Fibroblast of lung (primary cell): Measurements from ENCODE around the gene FGF14. TPM values are rescaled to one million over a fixed set of nuclear protein-coding genes. Genes with fewer than 3 reads are reported as not detected.

ENCODE experiments used
- DNase-seq, 2 donors: peaks; one replicate each; pipeline versions ENCODE4 v3.0.0 to v3.0.0-alpha.2; 2010; ENCODE audit warnings: low read depth in 2 of 2
- H2AFZ ChIP-seq: 2 replicates; pipeline ENCODE4 v1.5.1; 2012; ENCODE audit warnings: low read length, control low read depth, inconsistent platforms
- H3K27ac ChIP-seq: 2 replicates; pipeline ENCODE4 v1.5.1; 2011; ENCODE audit warnings: low read length, control low read depth; ENCODE audit not compliant: insufficient read depth
- H3K27me3 ChIP-seq: 2 replicates; pipeline ENCODE4 v1.5.1; 2011; ENCODE audit warnings: mild to moderate bottlenecking, low read length; ENCODE audit not compliant: control insufficient read depth, insufficient read depth
- H3K36me3 ChIP-seq: 2 replicates; pipeline ENCODE4 v1.5.1; 2011; ENCODE audit warnings: low read length; ENCODE audit not compliant: control insufficient read depth, insufficient read depth
- H3K4me1 ChIP-seq: 2 replicates; pipeline ENCODE4 v1.5.1; 2011; ENCODE audit warnings: low read length; ENCODE audit not compliant: control insufficient read depth, insufficient read depth; ENCODE audit errors: extremely low read depth
- H3K4me2 ChIP-seq: 2 replicates; pipeline ENCODE4 v1.5.1; 2011; ENCODE audit warnings: low read length, control low read depth; ENCODE audit not compliant: insufficient read depth; ENCODE audit errors: extremely low read depth
- H3K4me3 ChIP-seq, 4 experiments: fragments of 200-600 bp in 1 of 4; sonication (generic) in 1 of 4; replicated peaks in 1 of 4; 2 replicates each; pipeline ENCODE4 v1.5.1; 2011 to 2016; ENCODE audit warnings: low read length in 4 of 4, low read depth in 3 of 4, mild to moderate bottlenecking in 3 of 4, control low read depth in 2 of 4, inconsistent platforms in 1 of 4, mixed read lengths in 1 of 4; ENCODE audit not compliant: insufficient read depth in 1 of 4; ENCODE audit errors: control extremely low read depth in 1 of 4
- H3K79me2 ChIP-seq: 2 replicates; pipeline ENCODE4 v1.5.1; 2012; ENCODE audit warnings: mild to moderate bottlenecking, low read length, inconsistent platforms; ENCODE audit not compliant: control insufficient read depth, insufficient read depth
- H3K9ac ChIP-seq: 2 replicates; pipeline ENCODE4 v1.5.1; 2011; ENCODE audit warnings: mild to moderate bottlenecking, low read length, control low read depth; ENCODE audit not compliant: insufficient read depth
- H3K9me3 ChIP-seq: 2 replicates; pipeline ENCODE4 v1.5.1; 2012; ENCODE audit warnings: low read depth, low read length; ENCODE audit not compliant: control insufficient read depth, insufficient read depth
- H4K20me1 ChIP-seq: 2 replicates; pipeline ENCODE4 v1.5.1; 2011; ENCODE audit warnings: low read length; ENCODE audit not compliant: control insufficient read depth, insufficient read depth; ENCODE audit errors: extremely low read depth
- CTCF ChIP-seq, 2 donors: IDR thresholded peaks in 1 of 2; conservative IDR thresholded peaks in 1 of 2; 1 replicate in 1 of 2; 2 replicates in 1 of 2; pipeline ENCODE4 v1.5.1; 2011 to 2012; ENCODE audit warnings: low read length in 2 of 2, control low read depth in 1 of 2, inconsistent platforms in 1 of 2, low read depth in 1 of 2, mild to moderate bottlenecking in 1 of 2
- EZH2 ChIP-seq: IDR thresholded peaks from 2 replicates; pipeline ENCODE4 v1.5.1; 2012; ENCODE audit warnings: low read length, control low read depth, mild to moderate bottlenecking; ENCODE audit errors: missing control alignments
- polyA plus RNA-seq, 2 donors: library from polyadenylated mRNA; depleted of rRNA in 1 of 2; stranded (reverse) in 1 of 2; unstranded in 1 of 2; fragments of >200 nt; gene quantifications; 2 replicates each; pipeline ENCODE4 v1.2.1, GENCODE V29; 2011 to 2012; ENCODE audit warnings: missing spikeins in 1 of 2
- total RNA-seq: library from RNA; depleted of rRNA; stranded (reverse); fragments of >200 nt; gene quantifications from 2 replicates; pipeline ENCODE4 v1.2.1, GENCODE V29; 2014

FGF14 gene
- total and polyA plus RNA-seq, 2 donors (not counting 1 experiment from before 2014, with no cell fraction given) = 0.94 to 7.8 TPM

GRCh38 chr13:102240110-102240509 is 161.7 kb downstream of the FGF14 start:
- Histone ChIP-seq H3K4me2 (no peak overlapping the region), H4K20me1 (no peaks in the 10 kb centered on the region), H3K4me3 (no peak overlapping the region), H3K27me3 (no peaks in the 10 kb centered on the region), H2AFZ (no peak overlapping the region), H3K4me1 (no peaks in the 10 kb centered on the region), H3K36me3 (no peaks in the 10 kb centered on the region), H3K79me2 (no peaks in the 10 kb centered on the region), H3K9ac (no peak overlapping the region), H3K9me3 (no peaks in the 10 kb centered on the region), H3K27ac (no peak overlapping the region)
- TF ChIP-seq EZH2 (no peak), CTCF (conservative IDR thresholded peaks at IDR 0.05 in 1 of 2, IDR thresholded peaks at IDR 0.05 in 1 of 2; ENCODE audit: low read depth in 1 of 2, low read length in 2 of 2) (no peak)
- DNase-seq = no peak

GRCh38 chr13:102237230-102237629 is 164.6 kb downstream of the FGF14 start:
- no peak for DNase-seq
- H3K27ac ChIP-seq = no peak overlapping the region
- H3K4me1 ChIP-seq = no peaks in the 10 kb centered on the region
- H3K36me3 ChIP-seq = no peaks in the 10 kb centered on the region
- H4K20me1 ChIP-seq = no peaks in the 10 kb centered on the region
- no peak overlapping the region for H3K9ac ChIP-seq
- H3K4me3 ChIP-seq = no peak overlapping the region
- H3K4me2 ChIP-seq = no peak overlapping the region
- no peaks in the 10 kb centered on the region for H3K79me2 ChIP-seq
- H3K27me3 ChIP-seq = no peaks in the 10 kb centered on the region
- TF ChIP-seq EZH2 = no peak
- no peak overlapping the region for H2AFZ ChIP-seq
- no peaks in the 10 kb centered on the region for H3K9me3 ChIP-seq

- no peak overlapping the region for H3K4me2 ChIP-seq
- no peak overlapping the region for H2AFZ ChIP-seq
- no peaks in the 10 kb centered on the region for H3K9me3 ChIP-seq
- no peak overlapping the region for H3K4me3 ChIP-seq
- no peak for DNase-seq
- H3K79me2 ChIP-seq = no peaks in the 10 kb centered on the region
- no peaks in the 10 kb centered on the region for H3K4me1 ChIP-seq
- no peaks in the 10 kb centered on the region for H3K36me3 ChIP-seq
- H3K27ac ChIP-seq = no peak overlapping the region
- H4K20me1 ChIP-seq = no peaks in the 10 kb centered on the region
- TF ChIP-seq CTCF (conservative IDR thresholded peaks at IDR 0.05 in 1 of 2, IDR thresholded peaks at IDR 0.05 in 1 of 2; ENCODE audit: low read depth in 1 of 2, low read length in 2 of 2) (no peak), EZH2 (no peak)
- no peaks in the 10 kb centered on the region for H3K27me3 ChIP-seq
- H3K9ac ChIP-seq = no peak overlapping the region
Measured at GRCh38 chr13:102236830-102237229, 165.0 kb downstream of the FGF14 start.
